ENCODE measurements around the gene HIPK2.
"Not testable (repeated sequence)": the region's sequence is repeated elsewhere in the genome, so short reads cannot be mapped to it uniquely, and the experiment has no call there.

HIPK2 gene

GRCh38 chr7:139679731-139680594 is 97.8 kb downstream of the HIPK2 start:
- DNase-seq (ENCODE audit: insufficient read length, low spot score) (no peak), FAIRE-seq (no peak)

GRCh38 chr7:139676390-139676789 is 101.4 kb downstream of the HIPK2 start:
- DNase-seq (ENCODE audit: insufficient read length, low spot score) (no peak), FAIRE-seq (no peak)

- FAIRE-seq (no peak), DNase-seq (ENCODE audit: insufficient read length, low spot score) (no peak)
Measured at GRCh38 chr7:139675127-139676125, 102.4 kb downstream of the HIPK2 start.

GRCh38 chr7:139674752-139675126 is 103.1 kb downstream of the HIPK2 start:
- DNase-seq (ENCODE audit: insufficient read length, low spot score): no peak
- FAIRE-seq: no peak

GRCh38 chr7:139674341-139674740 is 103.5 kb downstream of the HIPK2 start:
- DNase-seq (ENCODE audit: insufficient read length, low spot score) (no peak), FAIRE-seq (no peak)

- no peak for FAIRE-seq
Measured at GRCh38 chr7:139673762-139674161, 104.0 kb downstream of the HIPK2 start.

GRCh38 chr7:139673230-139673629 is 104.6 kb downstream of the HIPK2 start:
- DNase-seq (ENCODE audit: insufficient read length, low spot score) (no peak), FAIRE-seq (no peak)

More at GRCh38 chr7:139673762-139674161, 104.0 kb downstream of the HIPK2 start:
- no peak for DNase-seq (ENCODE audit: insufficient read length, low spot score)

GRCh38 chr7:139671967-139672366 is 105.8 kb downstream of the HIPK2 start:
- DNase-seq (ENCODE audit: insufficient read length, low spot score): no peak
- FAIRE-seq: no peak

- not testable (repeated sequence) for FAIRE-seq; DNase-seq (ENCODE audit: insufficient read length, low spot score)
Measured at GRCh38 chr7:139670662-139671061, 107.1 kb downstream of the HIPK2 start.

GRCh38 chr7:139669106-139670061 is 108.4 kb downstream of the HIPK2 start:
- no peak for DNase-seq (ENCODE audit: insufficient read length, low spot score)
- FAIRE-seq: no peak

GRCh38 chr7:139667377-139667776 is 110.4 kb downstream of the HIPK2 start:
- FAIRE-seq (no peak), DNase-seq (ENCODE audit: insufficient read length, low spot score) (no peak)

GRCh38 chr7:139666501-139666900 is 111.3 kb downstream of the HIPK2 start:
- no peak for FAIRE-seq
- DNase-seq (ENCODE audit: insufficient read length, low spot score): no peak

GRCh38 chr7:139664434-139664833 is 113.4 kb downstream of the HIPK2 start:
- DNase-seq (ENCODE audit: insufficient read length, low spot score) (no peak), FAIRE-seq (no peak)

GRCh38 chr7:139663608-139664177 is 114.1 kb downstream of the HIPK2 start:
- no peak for FAIRE-seq
- DNase-seq (ENCODE audit: insufficient read length, low spot score): no peak

GRCh38 chr7:139661903-139662302 is 115.9 kb downstream of the HIPK2 start:
- no peak for FAIRE-seq
- DNase-seq (ENCODE audit: insufficient read length, low spot score): no peak

- DNase-seq (ENCODE audit: insufficient read length, low spot score): no peak
- FAIRE-seq: no peak
Measured at GRCh38 chr7:139661043-139661440, 116.8 kb downstream of the HIPK2 start.

- no peak for FAIRE-seq
- no peak for DNase-seq (ENCODE audit: insufficient read length, low spot score)
Measured at GRCh38 chr7:139660317-139661042, 117.3 kb downstream of the HIPK2 start.

GRCh38 chr7:139659922-139660316 is 117.9 kb downstream of the HIPK2 start:
- no peak for FAIRE-seq
- no peak for DNase-seq (ENCODE audit: insufficient read length, low spot score)

Measured in HTR-8/SVneo (cell line).